ENCODE results near the gene LIMA1.
"Not testable (repeated sequence)": the region's sequence is repeated elsewhere in the genome, so short reads cannot be mapped to it uniquely, and the experiment has no call there.

Gene LIMA1

DNA sequence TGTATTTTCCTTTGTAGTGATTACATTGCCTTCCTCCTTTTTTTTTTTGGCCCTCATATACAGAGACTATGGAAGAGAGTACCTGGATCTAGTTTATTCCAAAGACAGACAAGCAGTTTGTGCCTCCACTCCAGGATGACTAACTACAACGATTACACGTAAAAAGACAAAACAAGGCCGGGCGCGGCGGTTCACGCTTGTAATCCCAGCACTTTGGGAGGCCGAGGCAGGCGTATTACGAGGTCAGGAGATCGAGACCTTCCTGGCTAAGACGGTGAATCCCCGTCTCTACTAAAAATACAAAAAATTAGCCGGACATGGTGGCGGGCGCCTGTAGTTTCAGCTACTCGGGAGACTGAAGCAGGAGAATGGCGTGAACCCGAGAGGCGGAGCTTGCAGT, 118.4 kb downstream of the LIMA1 start:
- H3K27me3 Mint-ChIP-seq = no peaks in the 10 kb centered on the region
- CTCF ChIA-PET = interaction anchor here (1.1 kb wide), 1 partner anchor 16 kb away, joined by 4 read pairs; no protein-coding TSS in a partner anchor
- H3K4me1 Mint-ChIP-seq = peaks cover 33% of the 10 kb centered on the region
- H3K36me3 Mint-ChIP-seq = peaks cover 13% of the 10 kb centered on the region
- peak overlapping the region; percentile 52 for H3K27ac Mint-ChIP-seq
- H3K9me3 Mint-ChIP-seq = no peaks in the 10 kb centered on the region
- H3K4me3 Mint-ChIP-seq = peak overlapping the region; percentile 42
- DNase-seq = no peak

DNA sequence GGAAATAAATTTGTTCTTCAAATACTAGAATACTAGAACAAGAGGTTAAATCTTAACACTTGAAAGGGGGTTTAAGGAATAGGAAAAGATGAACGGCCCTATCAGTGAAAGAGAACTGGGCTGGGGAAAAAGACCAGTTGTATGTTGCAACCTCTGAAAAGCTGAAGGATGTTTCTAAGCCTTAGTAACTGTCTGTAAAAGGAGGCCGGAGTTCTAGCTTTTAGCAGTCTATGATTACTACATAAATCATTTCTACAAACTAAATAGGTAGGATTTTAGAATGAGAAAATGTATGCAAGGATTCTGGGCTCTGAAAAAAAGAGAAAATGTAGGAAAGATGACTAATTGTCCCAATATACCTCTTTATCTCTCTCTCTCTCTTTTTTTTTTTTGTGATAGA, 121.1 kb downstream of the LIMA1 start:
- Mint-ChIP-seq H3K27me3 (no peaks in the 10 kb centered on the region), H3K36me3 (peaks cover 23% of the 10 kb centered on the region), H3K4me3 (no peak overlapping the region), H3K9me3 (no peaks in the 10 kb centered on the region), H3K4me1 (peaks cover 26% of the 10 kb centered on the region), H3K27ac (no peak overlapping the region)
- DNase-seq = no peak
- CTCF ChIA-PET = interaction anchor here (0.8 kb wide), 1 partner anchor 14 kb away, joined by 3 read pairs; no protein-coding TSS in a partner anchor

DNA sequence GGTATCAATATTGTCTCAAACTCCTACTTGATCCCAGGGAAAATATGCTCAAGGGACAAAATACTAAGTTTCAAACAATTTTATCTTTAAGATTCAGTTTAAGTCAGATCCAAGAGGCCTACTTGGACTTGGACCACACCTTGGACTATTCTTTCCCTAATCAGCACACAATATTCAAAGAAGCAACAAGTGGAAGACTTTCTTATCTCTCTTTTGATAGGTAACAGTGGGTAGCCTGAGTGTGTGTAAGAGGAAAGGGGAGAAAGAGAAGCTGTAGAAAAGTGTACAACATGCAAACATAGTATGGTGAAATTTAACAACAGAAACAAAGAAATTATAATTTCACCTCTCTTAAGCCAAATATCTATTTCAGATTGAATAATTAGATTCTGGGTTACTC, 122.7 kb downstream of the LIMA1 start:
- Mint-ChIP-seq H3K4me3 (no peak overlapping the region), H3K36me3 (peaks cover 16% of the 10 kb centered on the region), H3K4me1 (peaks cover 14% of the 10 kb centered on the region), H3K27me3 (no peaks in the 10 kb centered on the region), H3K27ac (no peak overlapping the region), H3K9me3 (no peaks in the 10 kb centered on the region)
- no peak for DNase-seq
- CTCF ChIA-PET = no interaction called here

DNA sequence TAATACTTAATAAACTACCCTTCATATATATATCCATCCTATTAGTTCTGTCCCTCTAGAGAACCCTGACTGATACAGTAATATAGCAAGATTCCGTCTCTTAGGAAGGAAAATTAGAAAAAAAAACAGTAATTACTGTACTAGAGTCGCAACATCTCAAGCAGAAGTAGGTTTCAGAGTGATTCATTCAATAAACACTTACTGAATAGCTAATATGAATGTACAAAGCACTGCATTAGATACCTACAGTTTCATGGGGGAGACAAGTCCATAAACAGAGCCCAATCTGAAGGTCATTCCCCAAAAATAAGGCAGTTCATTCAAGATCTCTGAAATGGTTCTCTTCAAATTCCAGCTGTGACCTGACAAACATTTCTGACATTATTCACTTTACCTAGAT, 126.1 kb downstream of the LIMA1 start:
- DNase-seq = no peak
- Mint-ChIP-seq H3K4me1 (no peaks in the 10 kb centered on the region), H3K27ac (no peak overlapping the region), H3K36me3 (peaks cover 12% of the 10 kb centered on the region), H3K4me3 (no peak overlapping the region), H3K9me3 (no peaks in the 10 kb centered on the region), H3K27me3 (no peaks in the 10 kb centered on the region)
- CTCF ChIA-PET = interaction anchor here (0.6 to 1.8 kb wide), 4 partner anchors 10 to 24 kb away, joined by 3 to 4 read pairs (median 4); partner anchors contain the start of gene CERS5

- Mint-ChIP-seq H3K4me1 (no peaks in the 10 kb centered on the region), H3K36me3 (peaks cover 12% of the 10 kb centered on the region), H3K27me3 (no peaks in the 10 kb centered on the region), H3K4me3 (no peak overlapping the region), H3K27ac (no peak overlapping the region), H3K9me3 (no peaks in the 10 kb centered on the region)
- CTCF ChIA-PET = interaction anchor here (0.6 to 1.8 kb wide), 3 partner anchors 10 to 218 kb away, joined by 4 read pairs; partner anchors contain the start of gene CERS5
- no peak for DNase-seq
Observed at GRCh38 chr12:50156641-50157040, 126.7 kb downstream of the LIMA1 start.

- CTCF ChIA-PET, H3K4me3 Mint-ChIP-seq, H3K27ac Mint-ChIP-seq, H3K27me3 Mint-ChIP-seq, H3K9me3 Mint-ChIP-seq, H3K4me1 Mint-ChIP-seq, DNase-seq: not testable (repeated sequence)
- peaks cover 12% of the 10 kb centered on the region for H3K36me3 Mint-ChIP-seq
Observed at GRCh38 chr12:50154947-50155346, 128.4 kb downstream of the LIMA1 start.

DNA sequence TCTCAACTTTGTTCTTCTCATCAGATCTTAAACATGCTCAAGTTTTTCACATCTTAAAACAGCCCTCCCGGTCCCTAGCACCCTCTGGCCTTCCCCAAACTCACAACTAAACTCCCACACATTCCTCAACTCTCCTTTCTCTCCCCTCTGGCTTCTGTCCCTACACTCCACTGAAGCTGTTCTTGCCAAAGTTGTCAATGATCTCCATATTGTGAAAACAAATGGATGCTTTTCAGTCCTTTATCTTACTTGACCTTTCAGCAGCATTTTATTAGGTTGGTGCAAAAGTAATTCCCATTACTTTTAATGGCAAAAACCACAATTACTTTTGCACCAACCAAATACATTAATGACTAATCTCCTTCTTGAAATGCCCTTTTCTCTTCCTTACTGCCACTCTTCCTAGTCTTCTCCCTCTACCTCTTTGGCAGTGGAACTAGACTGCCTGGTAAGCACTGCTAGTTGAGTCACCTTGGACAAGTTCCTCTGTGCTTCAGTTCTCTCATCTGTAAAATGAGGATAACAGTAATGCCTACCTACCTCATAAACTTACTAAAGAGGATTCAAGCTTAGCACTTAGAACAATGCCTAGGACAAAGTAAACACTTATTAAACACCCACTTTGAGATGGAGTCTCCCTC, 132.2 kb downstream of the LIMA1 start:
- Mint-ChIP-seq H3K27ac (no peak overlapping the region), H3K4me1 (peaks cover 4% of the 10 kb centered on the region), H3K9me3 (no peaks in the 10 kb centered on the region), H3K27me3 (no peaks in the 10 kb centered on the region), H3K36me3 (peaks cover 2% of the 10 kb centered on the region), H3K4me3 (no peak overlapping the region)
- no peak for DNase-seq
- CTCF ChIA-PET = interaction anchor here (3.5 kb wide), 1 partner anchor 19 kb away, joined by 12 read pairs; no protein-coding TSS in a partner anchor

DNA sequence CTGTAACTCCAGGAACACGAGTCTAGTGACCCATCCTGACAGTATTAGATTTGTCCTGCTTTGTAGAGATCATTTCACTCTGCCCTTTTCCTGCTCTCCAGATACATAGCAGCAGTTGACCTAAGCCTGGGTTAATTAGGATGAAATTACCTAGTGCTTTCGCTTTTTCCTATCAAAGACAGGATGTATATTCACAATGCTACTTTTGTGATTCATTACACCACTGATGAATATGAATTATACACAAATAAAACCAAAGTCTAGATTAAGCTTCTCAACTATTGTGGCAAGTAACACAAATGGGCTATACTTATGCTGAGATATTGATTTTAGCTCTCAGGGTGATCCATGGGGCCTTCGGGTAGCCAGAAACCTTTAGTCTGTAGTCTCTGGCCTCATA, 134.0 kb downstream of the LIMA1 start:
- no peak overlapping the region for H3K4me3 Mint-ChIP-seq
- peaks cover 2% of the 10 kb centered on the region for H3K36me3 Mint-ChIP-seq
- no peak overlapping the region for H3K27ac Mint-ChIP-seq
- H3K27me3 Mint-ChIP-seq = no peaks in the 10 kb centered on the region
- H3K4me1 Mint-ChIP-seq = peaks cover 4% of the 10 kb centered on the region
- H3K9me3 Mint-ChIP-seq = no peaks in the 10 kb centered on the region
- CTCF ChIA-PET = interaction anchor here (1.0 to 1.3 kb wide), 2 partner anchors 12 to 15 kb away, joined by 3 to 4 read pairs; no protein-coding TSS in a partner anchor
- no peak for DNase-seq

GRCh38 chr12:50148011-50148410, 135.3 kb downstream of the LIMA1 start:
- H3K4me1 Mint-ChIP-seq, DNase-seq, H3K9me3 Mint-ChIP-seq, H3K4me3 Mint-ChIP-seq, H3K27ac Mint-ChIP-seq, H3K36me3 Mint-ChIP-seq, H3K27me3 Mint-ChIP-seq: not testable (repeated sequence)
- CTCF ChIA-PET = interaction anchor here (1.0 to 1.5 kb wide), 3 partner anchors 11 to 36 kb away, joined by 3 to 4 read pairs (median 3); partner anchors contain the start of gene COX14

DNA sequence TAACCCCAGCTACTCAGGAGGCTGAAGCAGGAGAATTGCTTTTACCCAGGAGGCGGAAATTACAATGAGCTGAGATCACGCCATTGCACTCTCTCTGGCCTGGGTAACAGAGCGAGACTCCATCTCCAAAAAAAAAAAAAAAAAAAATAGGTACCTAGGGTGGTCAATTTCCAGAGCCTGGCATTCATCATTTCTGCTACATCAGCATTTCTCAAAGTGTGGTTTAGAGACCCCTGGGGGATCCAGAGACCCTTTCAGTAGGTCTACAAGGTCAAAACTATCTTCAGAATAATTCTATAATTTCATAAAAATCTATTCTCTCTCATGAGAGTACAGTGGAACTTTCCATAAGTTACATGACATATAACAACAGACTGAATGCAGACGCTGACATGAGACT, 136.0 kb downstream of the LIMA1 start:
- no peak overlapping the region for H3K27ac Mint-ChIP-seq
- peaks cover 5% of the 10 kb centered on the region for H3K36me3 Mint-ChIP-seq
- H3K27me3 Mint-ChIP-seq = no peaks in the 10 kb centered on the region
- no peak overlapping the region for H3K4me3 Mint-ChIP-seq
- no peaks in the 10 kb centered on the region for H3K9me3 Mint-ChIP-seq
- CTCF ChIA-PET = interaction anchor here (0.6 to 1.5 kb wide), 4 partner anchors 10 to 167 kb away, joined by 3 to 5 read pairs (median 4); partner anchors contain the start of gene COX14
- peaks cover 4% of the 10 kb centered on the region for H3K4me1 Mint-ChIP-seq
- no peak for DNase-seq

GRCh38 chr12:50145439-50145838, 137.9 kb downstream of the LIMA1 start:
- CTCF ChIA-PET = interaction anchor here (0.9 kb wide), 1 partner anchor 13 kb away, joined by 5 read pairs; no protein-coding TSS in a partner anchor
- H3K27me3 Mint-ChIP-seq = no peaks in the 10 kb centered on the region
- H3K4me3 Mint-ChIP-seq = no peak overlapping the region
- peaks cover 4% of the 10 kb centered on the region for H3K4me1 Mint-ChIP-seq
- DNase-seq = no peak
- H3K36me3 Mint-ChIP-seq = peaks cover 10% of the 10 kb centered on the region
- no peaks in the 10 kb centered on the region for H3K9me3 Mint-ChIP-seq
- no peak overlapping the region for H3K27ac Mint-ChIP-seq

- CTCF ChIA-PET = interaction anchor here (1.5 kb wide), 1 partner anchor 33 kb away, joined by 6 read pairs; no protein-coding TSS in a partner anchor
- DNase-seq = no peak
- no peaks in the 10 kb centered on the region for H3K27me3 Mint-ChIP-seq
Observed at GRCh38 chr12:50142993-50143392, 140.3 kb downstream of the LIMA1 start.

GRCh38 chr12:50132505-50133135, 150.7 kb downstream of the LIMA1 start:
- Mint-ChIP-seq H3K4me3 (no peak overlapping the region), H3K27ac (peak overlapping the region; percentile 9), H3K4me1 (no peaks in the 10 kb centered on the region), H3K9me3 (no peaks in the 10 kb centered on the region), H3K27me3 (no peaks in the 10 kb centered on the region), H3K36me3 (peaks cover 40% of the 10 kb centered on the region)
- CTCF ChIA-PET = interaction anchor here (0.5 to 3.6 kb wide), 27 partner anchors 10 to 547 kb away, joined by 3 to 24 read pairs (median 4); partner anchors contain the start of genes CERS5, COX14 and LIMA1
- DNase-seq = no peak

More at GRCh38 chr12:50142993-50143392, 140.3 kb downstream of the LIMA1 start:
- peaks cover 20% of the 10 kb centered on the region for H3K36me3 Mint-ChIP-seq
- H3K4me3 Mint-ChIP-seq = no peak overlapping the region
- no peaks in the 10 kb centered on the region for H3K9me3 Mint-ChIP-seq
- no peak overlapping the region for H3K27ac Mint-ChIP-seq
- H3K4me1 Mint-ChIP-seq = no peaks in the 10 kb centered on the region

DNA sequence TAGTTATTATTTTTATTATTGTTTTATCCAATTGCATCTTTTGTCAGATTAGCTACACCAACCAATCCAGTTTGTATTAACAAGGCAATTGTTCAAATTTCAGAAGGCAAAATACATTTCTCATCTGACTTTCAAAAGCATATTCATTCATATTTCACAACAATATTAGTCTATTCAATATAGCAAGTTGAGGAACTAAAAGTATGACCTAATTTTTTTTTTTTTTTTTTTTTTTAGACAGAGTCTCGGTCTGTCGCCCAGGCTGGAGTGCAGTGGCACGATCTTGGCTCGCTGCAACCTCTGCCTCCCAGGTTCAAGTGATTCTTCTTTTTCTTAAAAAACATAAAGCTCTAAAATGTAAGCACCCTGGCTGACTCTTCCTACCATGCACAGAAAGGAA, 154.0 kb downstream of the LIMA1 start:
- Mint-ChIP-seq H3K4me3 (no peak overlapping the region), H3K4me1 (peaks cover 15% of the 10 kb centered on the region), H3K36me3 (peaks cover 30% of the 10 kb centered on the region), H3K9me3 (no peaks in the 10 kb centered on the region), H3K27ac (no peak overlapping the region), H3K27me3 (no peaks in the 10 kb centered on the region)
- CTCF ChIA-PET = interaction anchor here (0.5 to 1.9 kb wide), 5 partner anchors 13 to 204 kb away, joined by 3 to 7 read pairs (median 4); partner anchors contain the start of gene COX14
- no peak for DNase-seq

Measured in activated naive CD4-positive, alpha-beta T cell treated with anti-CD3 and anti-CD28 coated beads, Interleukin-2, amount 10 ng/mL, durations not matched to agents 7 days and 5 days (primary cell).